NCI-H1694 (cell line): ENCODE measurements around the gene CBX2.

Source experiments
- DNase-seq: peaks from one replicate; lab custom pipeline; 2025; lab: John Stamatoyannopoulos, UW

Gene CBX2

GRCh38 chr17:79800325-79801155 lies 22.6 kb downstream of the CBX2 start:
- DNase-seq, result peak; percentile 49

GRCh38 chr17:79801156-79802038 lies 23.4 kb downstream of the CBX2 start:
- no peak for DNase-seq

GRCh38 chr17:79802039-79802735 lies 24.2 kb downstream of the CBX2 start:
- DNase-seq, result no peak

GRCh38 chr17:79802736-79803420 lies 24.9 kb downstream of the CBX2 start:
- DNase-seq, result no peak

- DNase-seq, result no peak
Observed at GRCh38 chr17:79803421-79803996, 25.6 kb downstream of the CBX2 start.

- DNase-seq, result no peak
Observed at GRCh38 chr17:79803997-79804855, 26.3 kb downstream of the CBX2 start.

- DNase-seq, result no peak
Observed at GRCh38 chr17:79804856-79805696, 27.1 kb downstream of the CBX2 start.

- no peak for DNase-seq
Observed at GRCh38 chr17:79806446-79806760, 28.5 kb downstream of the CBX2 start.

- no peak for DNase-seq
Observed at GRCh38 chr17:79806863-79807720, 29.1 kb downstream of the CBX2 start.

GRCh38 chr17:79808763-79809529 lies 31.0 kb downstream of the CBX2 start:
- DNase-seq, result no peak

- no peak for DNase-seq
Observed at GRCh38 chr17:79809530-79810129, 31.7 kb downstream of the CBX2 start.

GRCh38 chr17:79810130-79811010 lies 32.4 kb downstream of the CBX2 start:
- peak; percentile 73 for DNase-seq

GRCh38 chr17:79811011-79811867 lies 33.3 kb downstream of the CBX2 start:
- peak; percentile 67 for DNase-seq

- peak; percentile 39 for DNase-seq
Observed at GRCh38 chr17:79811868-79812352, 34.0 kb downstream of the CBX2 start.
